K562 treated with DMSO at 1 percent for 24 hours (cell line): ENCODE results near the gene EXOC6. TPM values are rescaled to one million over a fixed set of nuclear protein-coding genes. Genes with fewer than 3 reads are reported as not detected.

Experiments
- total RNA-seq: library from RNA; unstranded; fragments of 300-600 nt; gene quantifications from 2 replicates; pipeline ENCODE4 v1.2.3, GENCODE V29; 2022; ENCODE audit warnings: low read depth; ENCODE audit not compliant: insufficient read depth

The EXOC6 gene
- total RNA-seq, result 10.6 and 13.1 TPM in 2 replicates

DNA sequence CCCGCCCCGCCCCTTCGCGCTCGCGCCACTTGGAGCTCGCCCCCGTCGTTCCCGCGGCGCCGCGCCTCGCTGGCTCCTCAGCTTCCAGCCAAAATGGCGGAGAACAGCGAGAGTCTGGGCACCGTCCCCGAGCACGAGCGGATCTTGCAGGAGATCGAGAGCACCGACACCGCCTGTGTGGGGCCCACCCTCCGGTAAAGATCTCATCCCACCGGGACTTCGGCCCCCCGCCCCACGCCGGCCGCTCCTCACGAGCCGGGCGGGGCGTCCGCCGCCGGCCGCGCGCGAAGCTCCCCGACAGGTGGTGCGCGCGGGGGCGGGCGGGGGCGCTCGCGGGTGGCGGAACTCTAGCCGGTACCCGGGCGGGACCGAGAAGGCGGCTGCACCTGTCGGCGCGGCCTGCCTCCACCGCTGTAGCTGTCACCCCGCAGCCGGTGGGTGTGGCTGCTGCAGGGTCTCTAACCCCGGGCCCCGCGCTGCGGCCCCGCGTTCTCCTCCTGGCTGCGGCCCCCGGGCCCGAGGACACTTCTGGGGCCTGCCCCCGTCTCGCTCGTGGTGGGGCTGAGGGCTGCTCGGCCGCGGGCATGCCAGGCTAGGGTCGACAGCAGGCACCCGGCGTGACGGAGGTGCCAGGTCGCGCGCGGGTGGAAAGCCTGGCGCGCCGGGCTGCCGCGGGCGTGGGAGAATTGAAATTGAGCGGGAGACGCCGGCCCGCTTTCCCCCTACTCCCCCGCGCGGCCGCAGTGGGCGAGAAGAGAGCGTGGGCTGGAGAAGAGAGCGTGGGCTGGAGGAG is at the start of gene EXOC6:
EXOC6 (plus strand) TSS at position 80 of the 793 bp plus-strand sequence; CDS start at position 94, 14 bp downstream.

GRCh38 chr10:93059975-93060886 is 211.9 kb downstream of the EXOC6 start, which contains the start of gene CYP26C1:
TSS of gene CYP26C1 (plus strand) at chr10:93060798. CDS start at chr10:93061264, 466 bp downstream.

GRCh38 chr10:93073539-93074146 is 225.3 kb downstream of the EXOC6 start, which contains the start of gene CYP26A1:
TSS of gene CYP26A1 (plus strand) at chr10:93073893. CDS start at chr10:93073935, 42 bp downstream.

Other genes starting within 250 kb of the EXOC6 start
- 106 and 120 TPM in 2 replicates for gene HHEX, start 158.6 kb upstream of the EXOC6 start, total RNA-seq
- gene CYP26C1, start 212.3 kb downstream of the EXOC6 start, total RNA-seq, result 0.09 TPM in 1 of 2 replicates, not detected in the other
- gene CYP26A1, start 225.4 kb downstream of the EXOC6 start, total RNA-seq, result 4.9 and 7.9 TPM in 2 replicates